HepG2 (cell line): ENCODE data around the gene MSMP. TPM values are rescaled to one million over a fixed set of nuclear protein-coding genes. Genes with fewer than 3 reads are reported as not detected.

Experiments used
- CCDC6 ChIP-seq: sonication (generic); formaldehyde crosslinking; IDR thresholded peaks from 2 replicates; pipeline ENCODE4 v1.8.1; 2022; ENCODE audit warnings: mild to moderate bottlenecking, missing genetic modification reagents, moderate library complexity
- HOXA3 ChIP-seq: sonication (generic); formaldehyde crosslinking; IDR thresholded peaks from 2 replicates; pipeline ENCODE4 v1.5.0; 2020; ENCODE audit warnings: missing genetic modification reagents
- RFX5 ChIP-seq: IDR thresholded peaks from 2 replicates; pipeline ENCODE4 v1.6.1; 2011; ENCODE audit warnings: low read depth, low read length, improper control_type of control experiment
- RXRB ChIP-seq: IDR thresholded peaks from 2 replicates; pipeline ENCODE4 v1.6.1; 2016; ENCODE audit warnings: borderline replicate concordance, missing genetic modification reagents, missing compliant biosample characterization
- YEATS4 ChIP-seq: sonication (generic); formaldehyde crosslinking; IDR thresholded peaks from 2 replicates; pipeline ENCODE4 v1.4.0; 2020; ENCODE audit warnings: missing genetic modification reagents, borderline replicate concordance
- ZNF205 ChIP-seq: IDR thresholded peaks from 2 replicates; pipeline ENCODE4 v1.6.1; 2018; ENCODE audit warnings: missing biosample characterization, missing genetic modification reagents
- ZNF230 ChIP-seq: sonication (generic); formaldehyde crosslinking; IDR thresholded peaks from 2 replicates; pipeline ENCODE4 v1.4.0; 2020; ENCODE audit warnings: mild to moderate bottlenecking, missing genetic modification reagents
- ZNF546 ChIP-seq: sonication (generic); formaldehyde crosslinking; conservative IDR thresholded peaks from 2 replicates; pipeline ENCODE4 v1.8.1; 2023; ENCODE audit warnings: mild to moderate bottlenecking, missing genetic modification reagents
- ZNF557 ChIP-seq: sonication (generic); formaldehyde crosslinking; IDR thresholded peaks from 2 replicates; pipeline ENCODE4 v1.4.0; 2020; ENCODE audit warnings: missing genetic modification reagents
- polyA plus RNA-seq, 8 experiments: library from polyadenylated mRNA; depleted of rRNA in 3 of 8; stranded (reverse) in 7 of 8; unstranded in 1 of 8; fragments of >200 nt; fragmentation: Illumina TruSeq in 4 of 8; extraction: Trizol in 4 of 8; gene quantifications; 2 replicates each; pipeline versions ENCODE4 v1.2.1 to v1.2.3, GENCODE V29; 2011 to 2016; ENCODE audit warnings: low read depth in 4 of 8, missing spikeins in 1 of 8, mixed read lengths in 1 of 8; ENCODE audit not compliant: insufficient read depth in 1 of 8
- total RNA-seq, 5 experiments: library from RNA; depleted of rRNA; stranded (reverse); fragments of >200 nt; fragmentation: Illumina TruSeq; extraction: Trizol; gene quantifications; 2 replicates each; pipeline ENCODE4 v1.2.3, GENCODE V29; 2016; ENCODE audit warnings: low read depth in 1 of 5
- TF ChIP-seq, protein P1 (sequence below): sonication (generic); formaldehyde crosslinking; IDR thresholded peaks from 2 replicates; pipeline ENCODE4 v1.5.0; 2020; ENCODE audit warnings: mild to moderate bottlenecking, missing genetic modification reagents, moderate library complexity
- TF ChIP-seq, protein P2 (sequence below): sonication (generic); formaldehyde crosslinking; IDR thresholded peaks from 2 replicates; pipeline ENCODE4 v1.4.0; 2020; ENCODE audit warnings: missing genetic modification reagents; ENCODE audit errors: not compliant biosample characterization
- TF ChIP-seq, protein P3 (sequence below): sonication (generic); formaldehyde crosslinking; IDR thresholded peaks from 2 replicates; pipeline ENCODE4 v1.5.0; 2020; ENCODE audit warnings: mild to moderate bottlenecking, low read depth, missing genetic modification reagents, borderline replicate concordance
- TF ChIP-seq, protein P4 (sequence below): IDR thresholded peaks from 2 replicates; pipeline ENCODE4 v1.6.1; 2016; ENCODE audit warnings: missing biosample characterization, missing genetic modification reagents, low read depth
- TF ChIP-seq, protein P5 (sequence below): sonication (generic); formaldehyde crosslinking; IDR thresholded peaks from 2 replicates; pipeline ENCODE4 v1.4.0; 2020; ENCODE audit warnings: missing genetic modification reagents, borderline replicate concordance
- TF ChIP-seq, protein P6 (sequence below): sonication (generic); formaldehyde crosslinking; IDR thresholded peaks from 2 replicates; pipeline ENCODE4 v1.4.0; 2020; ENCODE audit warnings: missing genetic modification reagents, borderline replicate concordance

The MSMP gene
- total and polyA plus RNA-seq, 2 of the 13 experiments (the other 11 are each of a cell fraction or from before 2014, with no cell fraction given), result 0.24 to 0.46 TPM

DNA sequence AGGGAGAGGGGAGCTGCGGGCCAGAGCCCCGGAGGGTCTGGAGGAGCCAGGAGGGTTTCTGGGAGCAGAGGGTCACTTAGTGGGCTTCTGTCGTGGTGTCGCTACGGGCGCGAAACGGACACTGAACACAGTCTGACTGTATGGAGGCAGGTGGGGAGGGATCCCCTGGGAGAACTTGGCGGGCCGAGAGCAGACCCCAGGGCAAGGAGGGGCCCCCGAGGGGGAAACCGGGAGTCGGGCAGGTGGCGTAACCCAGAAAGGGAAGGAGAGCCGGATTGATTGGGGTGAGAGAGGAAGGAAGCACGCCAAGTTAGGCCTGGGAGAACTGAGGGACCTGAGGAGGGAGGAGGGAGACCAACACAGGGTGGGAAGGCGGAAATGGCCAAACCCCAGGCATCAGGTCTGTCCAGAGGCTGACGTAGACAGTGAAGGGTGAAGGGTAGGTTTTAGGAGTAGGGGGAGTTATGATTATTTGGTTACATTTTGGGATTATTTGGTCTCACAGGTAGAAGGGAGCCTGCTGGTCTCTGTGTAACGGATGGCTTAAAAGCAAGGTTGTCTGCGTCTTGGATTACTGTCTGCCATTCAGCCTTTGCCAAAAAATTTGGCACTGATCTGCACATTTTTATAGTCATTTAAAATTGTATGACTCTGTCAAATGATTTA lies 3.3 kb upstream of the MSMP start (continued):
- TF ChIP-seq, protein P1, sequence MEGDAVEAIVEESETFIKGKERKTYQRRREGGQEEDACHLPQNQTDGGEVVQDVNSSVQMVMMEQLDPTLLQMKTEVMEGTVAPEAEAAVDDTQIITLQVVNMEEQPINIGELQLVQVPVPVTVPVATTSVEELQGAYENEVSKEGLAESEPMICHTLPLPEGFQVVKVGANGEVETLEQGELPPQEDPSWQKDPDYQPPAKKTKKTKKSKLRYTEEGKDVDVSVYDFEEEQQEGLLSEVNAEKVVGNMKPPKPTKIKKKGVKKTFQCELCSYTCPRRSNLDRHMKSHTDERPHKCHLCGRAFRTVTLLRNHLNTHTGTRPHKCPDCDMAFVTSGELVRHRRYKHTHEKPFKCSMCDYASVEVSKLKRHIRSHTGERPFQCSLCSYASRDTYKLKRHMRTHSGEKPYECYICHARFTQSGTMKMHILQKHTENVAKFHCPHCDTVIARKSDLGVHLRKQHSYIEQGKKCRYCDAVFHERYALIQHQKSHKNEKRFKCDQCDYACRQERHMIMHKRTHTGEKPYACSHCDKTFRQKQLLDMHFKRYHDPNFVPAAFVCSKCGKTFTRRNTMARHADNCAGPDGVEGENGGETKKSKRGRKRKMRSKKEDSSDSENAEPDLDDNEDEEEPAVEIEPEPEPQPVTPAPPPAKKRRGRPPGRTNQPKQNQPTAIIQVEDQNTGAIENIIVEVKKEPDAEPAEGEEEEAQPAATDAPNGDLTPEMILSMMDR (CRISPR knock-in tag), result no peak
- TF ChIP-seq RFX5 (no peak), ZNF546 (CRISPR knock-in tag) (no peak), HOXA3 (peak; percentile 11; the same call in 1 of the 2 replicates), ZNF230 (CRISPR knock-in tag) (no peak), YEATS4 (peak; percentile 52; the same call in 1 of the 2 replicates), ZNF557 (0 out of 2 replicates have a peak, but pooled peaks have one; percentile 53), RXRB (CRISPR knock-in tag) (no peak), ZNF205 (0 out of 2 replicates have a peak, but pooled peaks have one; percentile 0), CCDC6 (CRISPR knock-in tag) (no peak)
- TF ChIP-seq, protein P2, sequence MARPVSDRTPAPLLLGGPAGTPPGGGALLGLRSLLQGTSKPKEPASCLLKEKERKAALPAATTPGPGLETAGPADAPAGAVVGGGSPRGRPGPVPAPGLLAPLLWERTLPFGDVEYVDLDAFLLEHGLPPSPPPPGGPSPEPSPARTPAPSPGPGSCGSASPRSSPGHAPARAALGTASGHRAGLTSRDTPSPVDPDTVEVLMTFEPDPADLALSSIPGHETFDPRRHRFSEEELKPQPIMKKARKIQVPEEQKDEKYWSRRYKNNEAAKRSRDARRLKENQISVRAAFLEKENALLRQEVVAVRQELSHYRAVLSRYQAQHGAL (CRISPR knock-in tag), result no peak
- TF ChIP-seq, protein P3, sequence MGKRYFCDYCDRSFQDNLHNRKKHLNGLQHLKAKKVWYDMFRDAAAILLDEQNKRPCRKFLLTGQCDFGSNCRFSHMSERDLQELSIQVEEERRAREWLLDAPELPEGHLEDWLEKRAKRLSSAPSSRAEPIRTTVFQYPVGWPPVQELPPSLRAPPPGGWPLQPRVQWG (CRISPR knock-in tag), result no peak
- TF ChIP-seq, protein P4, sequence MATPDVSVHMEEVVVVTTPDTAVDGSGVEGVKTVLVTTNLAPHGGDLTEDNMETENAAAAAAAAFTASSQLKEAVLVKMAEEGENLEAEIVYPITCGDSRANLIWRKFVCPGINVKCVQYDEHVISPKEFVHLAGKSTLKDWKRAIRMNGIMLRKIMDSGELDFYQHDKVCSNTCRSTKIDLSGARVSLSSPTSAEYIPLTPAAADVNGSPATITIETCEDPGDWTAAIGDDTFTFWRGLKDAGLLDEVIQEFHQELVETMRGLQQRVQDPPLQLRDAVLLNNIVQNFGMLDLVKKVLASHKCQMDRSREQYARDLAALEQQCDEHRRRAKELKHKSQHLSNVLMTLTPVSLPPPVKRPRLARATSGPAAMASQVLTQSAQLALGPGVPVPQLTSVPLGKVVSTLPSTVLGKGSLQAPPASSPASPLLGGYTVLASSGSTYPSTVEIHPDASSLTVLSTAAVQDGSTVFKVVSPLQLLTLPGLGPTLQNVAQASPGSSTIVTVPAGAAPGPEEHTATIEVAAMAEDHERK, result no peak
- TF ChIP-seq, protein P5, sequence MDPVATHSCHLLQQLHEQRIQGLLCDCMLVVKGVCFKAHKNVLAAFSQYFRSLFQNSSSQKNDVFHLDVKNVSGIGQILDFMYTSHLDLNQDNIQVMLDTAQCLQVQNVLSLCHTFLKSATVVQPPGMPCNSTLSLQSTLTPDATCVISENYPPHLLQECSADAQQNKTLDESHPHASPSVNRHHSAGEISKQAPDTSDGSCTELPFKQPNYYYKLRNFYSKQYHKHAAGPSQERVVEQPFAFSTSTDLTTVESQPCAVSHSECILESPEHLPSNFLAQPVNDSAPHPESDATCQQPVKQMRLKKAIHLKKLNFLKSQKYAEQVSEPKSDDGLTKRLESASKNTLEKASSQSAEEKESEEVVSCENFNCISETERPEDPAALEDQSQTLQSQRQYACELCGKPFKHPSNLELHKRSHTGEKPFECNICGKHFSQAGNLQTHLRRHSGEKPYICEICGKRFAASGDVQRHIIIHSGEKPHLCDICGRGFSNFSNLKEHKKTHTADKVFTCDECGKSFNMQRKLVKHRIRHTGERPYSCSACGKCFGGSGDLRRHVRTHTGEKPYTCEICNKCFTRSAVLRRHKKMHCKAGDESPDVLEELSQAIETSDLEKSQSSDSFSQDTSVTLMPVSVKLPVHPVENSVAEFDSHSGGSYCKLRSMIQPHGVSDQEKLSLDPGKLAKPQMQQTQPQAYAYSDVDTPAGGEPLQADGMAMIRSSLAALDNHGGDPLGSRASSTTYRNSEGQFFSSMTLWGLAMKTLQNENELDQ (CRISPR knock-in tag), result no peak
- TF ChIP-seq, protein P6, sequence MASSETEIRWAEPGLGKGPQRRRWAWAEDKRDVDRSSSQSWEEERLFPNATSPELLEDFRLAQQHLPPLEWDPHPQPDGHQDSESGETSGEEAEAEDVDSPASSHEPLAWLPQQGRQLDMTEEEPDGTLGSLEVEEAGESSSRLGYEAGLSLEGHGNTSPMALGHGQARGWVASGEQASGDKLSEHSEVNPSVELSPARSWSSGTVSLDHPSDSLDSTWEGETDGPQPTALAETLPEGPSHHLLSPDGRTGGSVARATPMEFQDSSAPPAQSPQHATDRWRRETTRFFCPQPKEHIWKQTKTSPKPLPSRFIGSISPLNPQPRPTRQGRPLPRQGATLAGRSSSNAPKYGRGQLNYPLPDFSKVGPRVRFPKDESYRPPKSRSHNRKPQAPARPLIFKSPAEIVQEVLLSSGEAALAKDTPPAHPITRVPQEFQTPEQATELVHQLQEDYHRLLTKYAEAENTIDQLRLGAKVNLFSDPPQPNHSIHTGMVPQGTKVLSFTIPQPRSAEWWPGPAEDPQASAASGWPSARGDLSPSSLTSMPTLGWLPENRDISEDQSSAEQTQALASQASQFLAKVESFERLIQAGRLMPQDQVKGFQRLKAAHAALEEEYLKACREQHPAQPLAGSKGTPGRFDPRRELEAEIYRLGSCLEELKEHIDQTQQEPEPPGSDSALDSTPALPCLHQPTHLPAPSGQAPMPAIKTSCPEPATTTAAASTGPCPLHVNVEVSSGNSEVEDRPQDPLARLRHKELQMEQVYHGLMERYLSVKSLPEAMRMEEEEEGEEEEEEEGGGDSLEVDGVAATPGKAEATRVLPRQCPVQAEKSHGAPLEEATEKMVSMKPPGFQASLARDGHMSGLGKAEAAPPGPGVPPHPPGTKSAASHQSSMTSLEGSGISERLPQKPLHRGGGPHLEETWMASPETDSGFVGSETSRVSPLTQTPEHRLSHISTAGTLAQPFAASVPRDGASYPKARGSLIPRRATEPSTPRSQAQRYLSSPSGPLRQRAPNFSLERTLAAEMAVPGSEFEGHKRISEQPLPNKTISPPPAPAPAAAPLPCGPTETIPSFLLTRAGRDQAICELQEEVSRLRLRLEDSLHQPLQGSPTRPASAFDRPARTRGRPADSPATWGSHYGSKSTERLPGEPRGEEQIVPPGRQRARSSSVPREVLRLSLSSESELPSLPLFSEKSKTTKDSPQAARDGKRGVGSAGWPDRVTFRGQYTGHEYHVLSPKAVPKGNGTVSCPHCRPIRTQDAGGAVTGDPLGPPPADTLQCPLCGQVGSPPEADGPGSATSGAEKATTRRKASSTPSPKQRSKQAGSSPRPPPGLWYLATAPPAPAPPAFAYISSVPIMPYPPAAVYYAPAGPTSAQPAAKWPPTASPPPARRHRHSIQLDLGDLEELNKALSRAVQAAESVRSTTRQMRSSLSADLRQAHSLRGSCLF (CRISPR knock-in tag), result 0 out of 2 replicates have a peak, but pooled peaks have one; percentile 44
